ENCODE measurements around the gene SUCLA2. TPM values are rescaled to one million over a fixed set of nuclear protein-coding genes. Genes with fewer than 3 reads are reported as not detected.

Gene SUCLA2
- total RNA-seq, 2 donors from 2014 or later = 78.8 to 79.0 TPM

GRCh38 chr13:48018637-48019036 lies 17.6 kb upstream of the SUCLA2 start:
- no peak overlapping the region for H3K4me3 ChIP-seq (ENCODE audit: low read length)
- no peaks in the 10 kb centered on the region for H3K27me3 Mint-ChIP-seq (ENCODE audit: insufficient read depth)
- TF ChIP-seq CTCF (conservative IDR thresholded peaks at IDR 0.05) = no peak
- no peak overlapping the region for H3K27ac ChIP-seq (ENCODE audit: low read depth, low read length)
- H3K4me3 Mint-ChIP-seq = no peak overlapping the region
- WGBS, 2 experiments (ENCODE audit: insufficient coverage in 1 of 2, insufficient read length in 1 of 2) = 100% methylated on average over 1 of the region's 2 CpGs; no CpG with 5 or more reads in 1 of the 2 experiments
- H3K36me3 ChIP-seq (ENCODE audit: control insufficient read depth, insufficient read depth, low read length) = no peaks in the 10 kb centered on the region
- peaks cover 6% of the 10 kb centered on the region for H3K36me3 Mint-ChIP-seq (ENCODE audit: low read depth)
- DNase-seq = no peak
- H3K9me3 Mint-ChIP-seq = peaks cover 7% of the 10 kb centered on the region
- no peak overlapping the region for H3K9ac ChIP-seq (ENCODE audit: extremely low read depth, low read length, poor library complexity, severe bottlenecking)
- H3K9me3 ChIP-seq (ENCODE audit: control insufficient read depth, low read length) = no peaks in the 10 kb centered on the region
- no peaks in the 10 kb centered on the region for H3K27me3 ChIP-seq (ENCODE audit: control insufficient read depth, insufficient read depth, low read length, poor library complexity, severe bottlenecking)
- no peaks in the 10 kb centered on the region for H3K4me1 Mint-ChIP-seq
- no peak overlapping the region for H3K27ac Mint-ChIP-seq
- H3K4me1 ChIP-seq (ENCODE audit: control insufficient read depth, insufficient read depth, low read length) = no peaks in the 10 kb centered on the region

GRCh38 chr13:48014359-48014758 lies 13.3 kb upstream of the SUCLA2 start:
- no peak for DNase-seq
- no peak overlapping the region for H3K27ac Mint-ChIP-seq
- TF ChIP-seq CTCF (conservative IDR thresholded peaks at IDR 0.05) = no peak
- Histone ChIP-seq H3K9ac (ENCODE audit: extremely low read depth, low read length, poor library complexity, severe bottlenecking) (no peak overlapping the region), H3K27ac (ENCODE audit: low read depth, low read length) (no peak overlapping the region), H3K27me3 (ENCODE audit: control insufficient read depth, insufficient read depth, low read length, poor library complexity, severe bottlenecking) (no peaks in the 10 kb centered on the region), H3K9me3 (ENCODE audit: control insufficient read depth, low read length) (peaks cover 23% of the 10 kb centered on the region), H3K36me3 (ENCODE audit: control insufficient read depth, insufficient read depth, low read length) (peaks cover 7% of the 10 kb centered on the region), H3K4me3 (ENCODE audit: low read length) (no peak overlapping the region), H3K4me1 (ENCODE audit: control insufficient read depth, insufficient read depth, low read length) (no peaks in the 10 kb centered on the region)
- peaks cover 10% of the 10 kb centered on the region for H3K4me1 Mint-ChIP-seq
- H3K36me3 Mint-ChIP-seq (ENCODE audit: low read depth) = peaks cover 18% of the 10 kb centered on the region
- H3K27me3 Mint-ChIP-seq (ENCODE audit: insufficient read depth) = no peaks in the 10 kb centered on the region
- H3K9me3 Mint-ChIP-seq = peaks cover 7% of the 10 kb centered on the region
- H3K4me3 Mint-ChIP-seq = no peak overlapping the region
- WGBS, 2 experiments (ENCODE audit: insufficient coverage in 1 of 2, insufficient read length in 1 of 2) = 86 to 91% methylated on average over 2 of the region's 2 CpGs

GRCh38 chr13:48012668-48013067 lies 11.6 kb upstream of the SUCLA2 start:
- Histone ChIP-seq H3K36me3 (ENCODE audit: control insufficient read depth, insufficient read depth, low read length) (peaks cover 7% of the 10 kb centered on the region), H3K27me3 (ENCODE audit: control insufficient read depth, insufficient read depth, low read length, poor library complexity, severe bottlenecking) (no peaks in the 10 kb centered on the region), H3K4me1 (ENCODE audit: control insufficient read depth, insufficient read depth, low read length) (no peaks in the 10 kb centered on the region), H3K9me3 (ENCODE audit: control insufficient read depth, low read length) (peaks cover 23% of the 10 kb centered on the region), H3K27ac (ENCODE audit: low read depth, low read length) (no peak overlapping the region), H3K9ac (ENCODE audit: extremely low read depth, low read length, poor library complexity, severe bottlenecking) (no peak overlapping the region), H3K4me3 (ENCODE audit: low read length) (peak overlapping the region; percentile 25)
- no peak for TF ChIP-seq CTCF (conservative IDR thresholded peaks at IDR 0.05)
- Mint-ChIP-seq H3K9me3 (peaks cover 13% of the 10 kb centered on the region), H3K4me1 (peaks cover 17% of the 10 kb centered on the region), H3K27ac (no peak overlapping the region), H3K27me3 (ENCODE audit: insufficient read depth) (no peaks in the 10 kb centered on the region), H3K4me3 (no peak overlapping the region), H3K36me3 (ENCODE audit: low read depth) (peaks cover 23% of the 10 kb centered on the region)
- 100% methylated on average over 1 of the region's 1 CpG for WGBS, 2 experiments (ENCODE audit: insufficient coverage in 1 of 2, insufficient read length in 1 of 2)
- DNase-seq = no peak

All from endodermal cell (in vitro differentiated cells).